ENCODE data around the gene NPAS1.

GRCh38 chr19:47039239-47039874 is 19.7 kb downstream of the NPAS1 start:
- TF ChIP-seq POLR2AphosphoS5 (IDR thresholded peaks at IDR 0.05; ENCODE audit: low read depth, low read length) (no peak), EZH2 (IDR thresholded peaks at IDR 0.05; ENCODE audit: low read depth, low read length, severe bottlenecking) (no peak), RNF2 (IDR thresholded peaks at IDR 0.05; ENCODE audit: borderline replicate concordance, low read depth, low read length, missing control alignments, poor library complexity, severe bottlenecking) (no peak), ZNF274 (IDR thresholded peaks at IDR 0.05; ENCODE audit: borderline replicate concordance, extremely low read depth, low read length) (no peak)
